PC-3 (cell line): ENCODE data around the gene PATL2. TPM values are rescaled to one million over a fixed set of nuclear protein-coding genes. Genes with fewer than 3 reads are reported as not detected.

ENCODE experiments used
- ATAC-seq: fragments of 200-7000 bp; cut with Tn5 transposase; 2 replicates; pipeline ENCODE4 v1.9.1; 2020; ENCODE audit warnings: mild to moderate bottlenecking, moderate library complexity
- BruUV-seq: library from RNA; stranded (reverse); fragments of 400-500 nt; replicated peaks from 2 replicates; lab custom pipeline; 2021; lab: Mats Ljungman, UMichigan
- CTCF ChIA-PET: fragments of 300-600 bp; sonication (Branson Sonifier 250); formaldehyde crosslinking; loops from one replicate; lab custom pipeline; 2022; ENCODE audit warnings: antibody characterized with exemption; lab: Charles Lee
- POLR2A ChIA-PET: fragments of 300-600 bp; sonication (Branson Sonifier 250); formaldehyde crosslinking; loops from one replicate; lab custom pipeline; 2022; ENCODE audit warnings: antibody characterized with exemption; ENCODE audit not compliant: unreplicated experiment; lab: Charles Lee
- DNase-seq: peaks from one replicate; pipeline ENCODE4 v3.0.0-alpha.2; 2015
- H2AFZ ChIP-seq: fragments of 300-600 bp; sonication (generic); 2 replicates; pipeline ENCODE4 v1.6.0; 2016; ENCODE audit warnings: antibody characterized with exemption, low read length
- H3F3A ChIP-seq: fragments of 300-600 bp; sonication (generic); one replicate; pipeline ENCODE4 v1.6.0; 2017; ENCODE audit warnings: antibody characterized with exemption, low read length, control low read depth, mild to moderate bottlenecking; ENCODE audit not compliant: unreplicated experiment
- H3K27ac ChIP-seq: fragments of 300-600 bp; sonication (generic); 2 replicates; pipeline ENCODE4 v1.5.1; 2016; ENCODE audit warnings: mild to moderate bottlenecking, low read length
- H3K27me3 ChIP-seq: fragments of 300-600 bp; sonication (generic); 2 replicates; pipeline ENCODE4 v1.6.1; 2016; ENCODE audit warnings: low read length, mixed read lengths
- H3K36me3 ChIP-seq: fragments of 300-600 bp; sonication (generic); 2 replicates; pipeline ENCODE4 v1.6.1; 2016; ENCODE audit warnings: low read depth, mixed run types, low read length, mixed read lengths
- H3K4me1 ChIP-seq: fragments of 300-600 bp; sonication (generic); 2 replicates; pipeline ENCODE4 v1.5.1; 2016; ENCODE audit warnings: low read length; ENCODE audit not compliant: insufficient read depth
- H3K4me2 ChIP-seq: fragments of 300-600 bp; sonication (generic); 2 replicates; pipeline ENCODE4 v1.6.0; 2016; ENCODE audit warnings: low read length
- H3K4me3 ChIP-seq: fragments of 300-600 bp; sonication (generic); 2 replicates; pipeline ENCODE4 v1.5.1; 2016; ENCODE audit warnings: mild to moderate bottlenecking, low read length, mixed read lengths
- H3K79me2 ChIP-seq: fragments of 300-600 bp; sonication (generic); 2 replicates; pipeline ENCODE4 v1.6.1; 2017; ENCODE audit warnings: low read length, mixed read lengths
- H3K9ac ChIP-seq: fragments of 300-600 bp; sonication (generic); 2 replicates; pipeline ENCODE4 v1.6.0; 2016; ENCODE audit warnings: mild to moderate bottlenecking, low read length
- H3K9me2 ChIP-seq: fragments of 300-600 bp; sonication (generic); replicated peaks from 2 replicates; pipeline ENCODE4 v1.6.1; 2016; ENCODE audit warnings: mixed run types, low read length, mixed read lengths
- H3K9me3 ChIP-seq: fragments of 300-600 bp; sonication (generic); 2 replicates; pipeline ENCODE4 v1.6.1; 2016; ENCODE audit warnings: low read length, mixed read lengths
- H4K20me1 ChIP-seq: fragments of 300-600 bp; sonication (generic); 2 replicates; pipeline ENCODE4 v1.6.1; 2016; ENCODE audit warnings: low read length, mixed read lengths
- EZH2 ChIP-seq: fragments of 300-600 bp; sonication (generic); IDR thresholded peaks from one replicate; pipeline ENCODE4 v1.6.1; 2017; ENCODE audit warnings: antibody characterized with exemption, mild to moderate bottlenecking, low read length; ENCODE audit not compliant: unreplicated experiment
- EZH2phosphoT487 ChIP-seq: fragments of 300-600 bp; sonication (generic); IDR thresholded peaks from 2 replicates; pipeline ENCODE4 v1.6.1; 2018; ENCODE audit warnings: mild to moderate bottlenecking, antibody characterized with exemption, low read length, borderline replicate concordance
- intact Hi-C: fragments of 100-400 bp; cut with micrococcal nuclease; formaldehyde crosslinking; loops from 2 replicates; pipeline ENCODE4 v1.9.0; 2023
- total RNA-seq: library from RNA; depleted of rRNA; stranded (reverse); fragments of >200 nt; gene quantifications from 2 replicates; pipeline ENCODE4 v1.2.3, GENCODE V29; 2014
- TF ChIP-seq, protein P1 (sequence below): fragments of 300-600 bp; sonication (generic); conservative IDR thresholded peaks from 2 replicates; pipeline ENCODE4 v1.5.1; 2017; ENCODE audit warnings: antibody characterized with exemption, low read depth, mild to moderate bottlenecking, low read length

The PATL2 gene
- total RNA-seq, 1 experiment from 2014 or later, result 0.15 TPM

DNA sequence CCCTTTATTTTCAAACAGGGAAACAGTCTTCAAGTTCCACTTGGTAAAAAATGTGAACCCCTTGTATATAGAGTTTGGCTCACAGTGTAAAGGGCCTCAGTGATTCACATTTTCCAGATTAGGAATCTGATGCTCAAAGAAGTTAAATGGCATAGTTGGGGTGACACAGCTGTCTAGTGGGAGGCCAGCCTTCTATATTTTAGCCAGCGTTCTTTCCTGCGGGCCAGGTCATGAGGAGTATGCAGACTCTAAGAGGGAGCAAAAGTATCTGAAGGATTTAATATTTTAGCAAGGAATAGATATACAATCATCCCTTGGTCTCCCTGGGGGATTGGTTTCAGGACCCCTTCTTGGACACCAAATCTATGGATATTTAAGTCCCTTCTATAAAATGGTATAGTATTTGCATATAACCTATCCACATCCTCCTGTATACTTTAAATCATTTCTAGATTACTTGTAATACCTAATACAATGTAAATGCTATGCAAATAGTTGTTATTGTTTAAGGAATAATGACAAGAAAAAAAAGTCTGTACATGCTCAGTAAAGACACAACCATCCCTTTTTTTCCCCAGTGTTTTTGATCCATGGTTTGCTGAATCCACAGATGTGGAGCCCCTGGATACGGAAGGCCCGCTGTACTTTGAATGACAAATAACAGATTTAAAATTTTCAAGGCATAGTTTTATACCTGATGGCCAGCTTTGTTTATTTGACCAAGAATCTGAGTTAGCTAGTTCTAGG, 7.2 kb upstream of the PATL2 start:
- no peak overlapping the region for H3K4me3 ChIP-seq
- no peaks in the 10 kb centered on the region for H3F3A ChIP-seq
- no peaks in the 10 kb centered on the region for H3K27me3 ChIP-seq
- H3K4me2 ChIP-seq, result no peak overlapping the region
- H3K9me2 ChIP-seq, result no peaks in the 10 kb centered on the region
- H3K4me1 ChIP-seq, result peaks cover 2% of the 10 kb centered on the region; the same call in 1 of the 2 replicates
- no peak for TF ChIP-seq EZH2phosphoT487
- H3K27ac ChIP-seq, result no peak overlapping the region
- DNase-seq, result no peak
- no peak overlapping the region for H2AFZ ChIP-seq
- CTCF ChIA-PET, result no interaction called here
- H3K9ac ChIP-seq, result no peak overlapping the region
- peaks cover 37% of the 10 kb centered on the region for H3K36me3 ChIP-seq
- BruUV-seq, result no TSS peak
- intact Hi-C loops, result no loop called here
- POLR2A ChIA-PET, result no interaction called here
- H3K79me2 ChIP-seq, result peaks cover 17% of the 10 kb centered on the region
- H4K20me1 ChIP-seq, result peaks cover 6% of the 10 kb centered on the region; the same call in 1 of the 2 replicates
- no peak for ATAC-seq
- H3K9me3 ChIP-seq, result no peaks in the 10 kb centered on the region

DNA sequence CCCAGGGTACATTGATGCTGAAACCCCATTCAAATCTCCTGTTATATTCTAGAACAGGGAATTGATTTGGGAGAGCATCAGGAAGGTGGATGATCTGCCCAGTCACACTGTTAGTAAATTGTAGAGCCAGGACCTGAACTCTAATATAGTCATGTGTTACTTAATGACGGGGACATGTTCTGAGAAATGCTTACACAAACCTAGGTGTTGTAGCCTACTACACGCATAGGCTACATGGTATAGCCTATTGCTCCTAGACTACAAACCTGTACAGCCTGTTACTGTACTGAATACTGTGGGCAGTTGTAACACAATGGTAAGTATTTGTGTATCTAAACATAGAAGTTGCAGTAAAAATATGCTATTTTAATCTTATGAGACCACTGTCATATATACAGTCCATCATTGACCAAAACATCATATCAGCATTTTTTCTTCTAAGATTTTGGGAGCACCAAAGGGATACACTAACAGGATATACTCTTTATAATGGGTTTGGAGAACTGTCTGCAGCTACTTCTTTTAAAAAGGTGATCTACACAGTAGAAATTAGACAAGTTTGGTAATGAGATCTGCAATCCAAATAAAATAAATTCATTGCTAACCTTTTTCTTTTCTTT, 6.0 kb upstream of the PATL2 start:
- TF ChIP-seq EZH2phosphoT487 (no peak), EZH2 (no peak)
- TF ChIP-seq, protein P1, sequence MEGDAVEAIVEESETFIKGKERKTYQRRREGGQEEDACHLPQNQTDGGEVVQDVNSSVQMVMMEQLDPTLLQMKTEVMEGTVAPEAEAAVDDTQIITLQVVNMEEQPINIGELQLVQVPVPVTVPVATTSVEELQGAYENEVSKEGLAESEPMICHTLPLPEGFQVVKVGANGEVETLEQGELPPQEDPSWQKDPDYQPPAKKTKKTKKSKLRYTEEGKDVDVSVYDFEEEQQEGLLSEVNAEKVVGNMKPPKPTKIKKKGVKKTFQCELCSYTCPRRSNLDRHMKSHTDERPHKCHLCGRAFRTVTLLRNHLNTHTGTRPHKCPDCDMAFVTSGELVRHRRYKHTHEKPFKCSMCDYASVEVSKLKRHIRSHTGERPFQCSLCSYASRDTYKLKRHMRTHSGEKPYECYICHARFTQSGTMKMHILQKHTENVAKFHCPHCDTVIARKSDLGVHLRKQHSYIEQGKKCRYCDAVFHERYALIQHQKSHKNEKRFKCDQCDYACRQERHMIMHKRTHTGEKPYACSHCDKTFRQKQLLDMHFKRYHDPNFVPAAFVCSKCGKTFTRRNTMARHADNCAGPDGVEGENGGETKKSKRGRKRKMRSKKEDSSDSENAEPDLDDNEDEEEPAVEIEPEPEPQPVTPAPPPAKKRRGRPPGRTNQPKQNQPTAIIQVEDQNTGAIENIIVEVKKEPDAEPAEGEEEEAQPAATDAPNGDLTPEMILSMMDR, result no peak
- Histone ChIP-seq H3K36me3 (peaks cover 37% of the 10 kb centered on the region), H3F3A (no peaks in the 10 kb centered on the region), H2AFZ (no peak overlapping the region), H3K27me3 (no peaks in the 10 kb centered on the region), H3K79me2 (peaks cover 30% of the 10 kb centered on the region), H3K4me3 (no peak overlapping the region), H3K9me2 (no peaks in the 10 kb centered on the region), H4K20me1 (peaks cover 6% of the 10 kb centered on the region; the same call in 1 of the 2 replicates), H3K9ac (no peak overlapping the region), H3K9me3 (no peaks in the 10 kb centered on the region), H3K4me1 (peaks cover 4% of the 10 kb centered on the region; the same call in 1 of the 2 replicates), H3K4me2 (no peak overlapping the region), H3K27ac (no peak overlapping the region)
- DNase-seq (no peak), ATAC-seq (no peak)
- ChIA-PET CTCF (no interaction called here), POLR2A (no interaction called here)
- intact Hi-C loops, result no loop called here
- BruUV-seq, result no TSS peak

DNA sequence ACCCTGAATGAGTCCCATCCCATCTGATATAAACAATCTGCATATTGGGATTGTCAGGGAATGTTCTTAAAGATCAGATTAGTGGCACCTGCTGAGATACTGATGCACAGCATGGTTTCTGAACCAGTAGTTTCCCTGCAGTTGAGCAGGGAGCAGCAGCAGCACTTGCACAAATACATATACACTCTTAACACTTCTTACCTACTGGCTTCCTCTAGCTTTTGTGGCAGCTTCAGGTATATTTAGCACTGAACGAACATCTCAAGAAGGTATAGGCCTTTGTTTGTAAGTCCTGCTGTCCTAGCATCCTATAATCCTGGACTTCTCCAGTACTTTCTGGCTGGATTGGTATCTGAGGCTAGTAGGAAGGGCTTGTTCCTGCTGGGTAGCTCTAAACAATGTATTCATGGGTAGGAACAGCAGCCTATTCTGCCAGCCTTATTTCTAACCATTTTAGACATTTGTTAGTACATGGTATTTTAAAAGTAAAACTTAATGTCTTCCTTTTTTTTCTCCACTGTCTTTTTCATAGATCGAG, 4.7 kb upstream of the PATL2 start:
- POLR2A ChIA-PET, result no interaction called here
- DNase-seq (no peak), ATAC-seq (no peak)
- no peaks in the 10 kb centered on the region for H3F3A ChIP-seq
- peaks cover 37% of the 10 kb centered on the region for H3K79me2 ChIP-seq
- intact Hi-C loops, result no loop called here
- no peaks in the 10 kb centered on the region for H3K9me2 ChIP-seq
- no peak overlapping the region for H3K4me2 ChIP-seq
- peaks cover 4% of the 10 kb centered on the region; the same call in 1 of the 2 replicates for H3K4me1 ChIP-seq
- peaks cover 6% of the 10 kb centered on the region; the same call in 1 of the 2 replicates for H4K20me1 ChIP-seq
- no peaks in the 10 kb centered on the region for H3K9me3 ChIP-seq
- no peak overlapping the region for H3K9ac ChIP-seq
- no peak overlapping the region for H3K4me3 ChIP-seq
- no peak for TF ChIP-seq EZH2phosphoT487
- no peak for TF ChIP-seq EZH2
- TF ChIP-seq, protein P1, result no peak
- BruUV-seq, result no TSS peak
- no peak overlapping the region for H3K27ac ChIP-seq
- H2AFZ ChIP-seq, result no peak overlapping the region
- peaks cover 37% of the 10 kb centered on the region for H3K36me3 ChIP-seq
- CTCF ChIA-PET, result no interaction called here
- H3K27me3 ChIP-seq, result no peaks in the 10 kb centered on the region
